SIG-M5 treated with dmso at 0.1 percent for 504 hours (cell line): ENCODE results near the gene MYOCD.

Experiments used
- DNase-seq: peaks from one replicate; lab custom pipeline; 2025; ENCODE audit not compliant: unreplicated experiment; lab: John Stamatoyannopoulos, UW

The MYOCD gene

GRCh38 chr17:12640364-12640763, 25.3 kb upstream of the MYOCD start:
- no peak for DNase-seq

- DNase-seq = no peak
These were observed 24.6 kb upstream of the MYOCD start for GRCh38 chr17:12641084-12641483.

GRCh38 chr17:12642034-12642433, 23.7 kb upstream of the MYOCD start:
- no peak for DNase-seq

- DNase-seq = no peak
These were observed 21.9 kb upstream of the MYOCD start for GRCh38 chr17:12643822-12644221.

GRCh38 chr17:12644623-12645022, 21.1 kb upstream of the MYOCD start:
- no peak for DNase-seq

GRCh38 chr17:12646761-12647422, 18.8 kb upstream of the MYOCD start:
- no peak for DNase-seq

GRCh38 chr17:12648498-12648897, 17.2 kb upstream of the MYOCD start:
- no peak for DNase-seq

- no peak for DNase-seq
These were observed 9.8 kb upstream of the MYOCD start for GRCh38 chr17:12655936-12656335.

- DNase-seq = no peak
These were observed 9.3 kb upstream of the MYOCD start for GRCh38 chr17:12656354-12656753.

DNA sequence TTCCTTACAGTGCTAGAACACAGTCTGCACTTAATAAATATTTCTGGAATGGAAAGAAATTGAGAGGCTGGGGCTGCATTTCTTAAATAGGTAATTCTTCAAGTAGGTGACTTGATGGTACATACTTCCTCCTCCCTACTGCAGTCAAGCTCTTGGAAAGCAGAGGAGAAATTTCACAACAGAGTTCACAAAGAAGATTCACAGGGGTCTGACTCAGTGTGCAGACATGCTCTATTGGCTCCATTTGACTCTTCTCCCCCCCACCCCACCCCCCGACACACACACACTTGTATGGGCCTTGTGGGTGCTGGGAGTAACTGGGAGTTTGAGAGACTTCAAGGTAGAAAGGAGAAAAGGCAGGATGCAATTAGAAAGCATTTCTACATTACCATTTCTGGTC, 6.2 kb upstream of the MYOCD start:
- no peak for DNase-seq

DNA sequence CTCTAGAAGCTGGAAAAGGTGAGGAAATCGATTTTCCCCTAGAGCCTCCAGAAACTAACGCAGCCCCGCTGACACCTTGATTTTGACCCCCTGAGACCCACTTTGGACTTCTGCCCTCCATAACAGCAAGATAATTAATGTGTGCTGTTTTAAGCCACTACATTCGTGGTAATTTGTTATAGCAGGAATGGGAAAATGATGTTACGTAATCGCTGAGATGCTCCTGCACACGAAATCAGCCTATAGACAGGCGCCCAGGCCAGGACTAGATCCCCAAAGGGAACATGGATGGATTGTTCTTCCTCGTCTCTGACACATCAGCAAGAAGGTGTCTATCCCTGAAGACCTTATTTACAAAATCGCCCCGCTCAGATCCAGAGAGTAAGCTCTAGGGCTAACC, 1.4 kb upstream of the MYOCD start:
- no peak for DNase-seq

DNA sequence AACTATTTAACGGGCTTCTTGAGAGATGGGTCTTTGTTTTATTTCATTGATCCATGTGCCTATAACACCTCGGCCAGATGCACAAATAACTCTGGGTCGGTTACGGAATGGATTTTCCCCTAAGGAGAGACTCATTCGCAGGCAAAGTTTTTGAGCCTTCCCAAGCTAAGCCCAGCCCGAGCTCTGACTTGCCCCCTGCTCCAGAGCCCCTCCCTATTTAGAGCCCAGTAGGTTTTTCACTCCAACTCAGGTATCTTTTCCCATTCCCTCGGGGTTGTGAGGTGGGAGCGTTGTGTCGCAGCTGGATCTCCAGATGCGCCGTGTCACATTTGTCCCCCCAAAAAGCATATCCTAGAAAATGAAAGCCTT, 812 bp upstream of the MYOCD start:
- DNase-seq = no peak

DNA sequence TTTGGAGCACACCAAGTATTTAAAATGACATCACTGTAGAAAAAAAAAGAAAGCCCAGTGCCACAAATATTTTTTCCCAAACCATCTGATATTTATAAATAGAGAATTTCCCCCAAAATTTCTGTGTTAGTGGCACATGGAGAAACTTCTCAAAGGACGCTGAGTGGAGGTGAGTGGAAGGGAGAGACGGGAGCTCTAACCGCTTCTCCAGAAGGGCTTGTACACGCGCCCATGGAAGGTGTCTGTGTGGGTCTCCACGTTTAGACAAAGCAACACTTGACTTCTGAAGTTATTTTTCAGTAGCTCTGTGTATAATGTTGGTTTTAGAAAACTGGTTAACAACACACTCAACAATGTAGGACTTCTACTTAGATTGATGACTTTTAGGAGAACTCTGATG, 1.0 kb downstream of the MYOCD start:
- DNase-seq = no peak

- peak; percentile 22 for DNase-seq
These were observed 1.7 kb downstream of the MYOCD start for GRCh38 chr17:12667299-12667958.

- DNase-seq = no peak
These were observed 6.2 kb downstream of the MYOCD start for GRCh38 chr17:12671906-12672305.

GRCh38 chr17:12672947-12673346, 7.3 kb downstream of the MYOCD start:
- peak; percentile 0 for DNase-seq

DNA sequence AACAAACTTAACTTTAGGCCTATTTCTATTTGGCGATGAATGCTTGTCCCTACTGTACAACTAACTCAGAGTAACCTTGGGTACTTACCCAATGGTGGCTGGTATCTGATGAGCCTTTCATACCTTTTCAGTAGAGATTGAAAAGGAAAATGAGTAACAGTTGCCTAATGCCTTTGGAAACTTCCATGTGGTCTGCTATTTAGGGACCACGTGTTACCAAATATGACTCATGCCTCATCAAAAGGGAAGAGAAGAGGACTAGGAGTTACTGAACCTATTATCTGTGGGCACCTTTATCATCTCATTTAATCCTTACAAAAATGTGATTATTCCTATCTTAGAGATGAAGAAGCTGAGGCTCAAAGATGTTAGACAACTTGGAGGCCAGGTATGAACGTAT, 8.1 kb downstream of the MYOCD start:
- peak; percentile 2 for DNase-seq

DNA sequence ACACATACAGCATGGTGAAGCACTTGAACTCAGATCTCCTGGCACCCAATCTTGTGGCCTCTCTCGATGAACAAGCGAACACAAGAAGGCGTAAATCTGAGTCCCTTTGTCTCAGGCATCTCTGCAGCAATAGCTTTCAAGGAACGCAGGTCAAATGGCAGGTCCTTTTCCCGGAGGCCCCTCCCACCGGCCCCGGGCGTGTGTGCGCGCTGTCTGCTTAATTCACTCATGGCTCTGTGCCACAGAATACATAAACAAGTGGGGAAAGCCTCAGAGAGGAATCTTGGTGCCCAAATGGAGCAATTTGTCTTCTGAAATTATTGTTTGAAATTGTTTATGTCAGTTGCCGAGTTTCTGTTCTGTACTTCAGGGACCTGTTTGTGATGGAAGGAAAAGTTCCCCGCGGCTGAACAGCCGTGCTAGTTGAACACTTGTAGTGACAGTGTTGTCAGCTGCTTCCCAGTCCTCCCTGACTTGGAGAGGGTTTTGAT, 14.8 kb downstream of the MYOCD start:
- DNase-seq = no peak

GRCh38 chr17:12680993-12681392, 15.3 kb downstream of the MYOCD start:
- DNase-seq = no peak

- DNase-seq = no peak
These were observed 17.6 kb downstream of the MYOCD start for GRCh38 chr17:12683299-12683698.

GRCh38 chr17:12686486-12686885, 20.8 kb downstream of the MYOCD start:
- no peak for DNase-seq

- no peak for DNase-seq
These were observed 22.7 kb downstream of the MYOCD start for GRCh38 chr17:12688382-12688781.

GRCh38 chr17:12691173-12691572, 25.5 kb downstream of the MYOCD start:
- DNase-seq = no peak
